NCI-H1417 (cell line): ENCODE results near the gene CPSF4.
A peak's percentile ranks its signal among the peaks of the same experiment; 100 is the strongest.

Source experiments
- DNase-seq, 3 experiments: peaks; one replicate each; lab custom pipeline; 2025; lab: John Stamatoyannopoulos, UW

The CPSF4 gene

GRCh38 chr7:99438573-99439480, at the start of gene CPSF4, which contains the start of gene PTCD1:
CPSF4 (plus strand) TSS chr7:99438943; CDS start chr7:99439083, 140 bp downstream.
PTCD1 (minus strand) TSS chr7:99438798; CDS start chr7:99435242, 3,556 bp downstream.
- peak; percentile 95 to 97 (median 96) for DNase-seq

- DNase-seq: no peak
Observed at GRCh38 chr7:99389772-99390171, 49.0 kb upstream of the CPSF4 start.

- no peak for DNase-seq
Observed at GRCh38 chr7:99390941-99391602, 47.7 kb upstream of the CPSF4 start.

DNA sequence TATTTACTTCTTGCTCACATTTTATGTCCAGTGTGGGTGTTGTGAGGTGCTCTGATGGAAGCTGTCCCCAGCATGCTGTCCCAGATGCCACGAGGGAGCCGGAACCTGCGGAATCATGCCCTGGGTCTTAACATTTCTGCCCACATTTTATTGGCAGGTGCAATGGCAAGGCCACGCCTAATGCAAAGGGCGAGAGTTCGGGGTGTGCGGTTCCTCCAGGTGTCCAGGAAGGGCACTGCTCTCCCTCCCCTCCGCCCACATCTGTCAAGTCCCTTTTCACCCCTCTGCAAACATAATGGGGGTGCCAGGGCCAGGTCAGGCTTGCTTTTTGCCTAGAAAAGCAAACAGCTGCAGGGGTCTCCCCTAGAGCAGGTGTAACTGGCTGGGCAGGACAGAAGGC, 46.7 kb upstream of the CPSF4 start:
- peak in 1 of 3 experiments; percentile 75 for DNase-seq

DNA sequence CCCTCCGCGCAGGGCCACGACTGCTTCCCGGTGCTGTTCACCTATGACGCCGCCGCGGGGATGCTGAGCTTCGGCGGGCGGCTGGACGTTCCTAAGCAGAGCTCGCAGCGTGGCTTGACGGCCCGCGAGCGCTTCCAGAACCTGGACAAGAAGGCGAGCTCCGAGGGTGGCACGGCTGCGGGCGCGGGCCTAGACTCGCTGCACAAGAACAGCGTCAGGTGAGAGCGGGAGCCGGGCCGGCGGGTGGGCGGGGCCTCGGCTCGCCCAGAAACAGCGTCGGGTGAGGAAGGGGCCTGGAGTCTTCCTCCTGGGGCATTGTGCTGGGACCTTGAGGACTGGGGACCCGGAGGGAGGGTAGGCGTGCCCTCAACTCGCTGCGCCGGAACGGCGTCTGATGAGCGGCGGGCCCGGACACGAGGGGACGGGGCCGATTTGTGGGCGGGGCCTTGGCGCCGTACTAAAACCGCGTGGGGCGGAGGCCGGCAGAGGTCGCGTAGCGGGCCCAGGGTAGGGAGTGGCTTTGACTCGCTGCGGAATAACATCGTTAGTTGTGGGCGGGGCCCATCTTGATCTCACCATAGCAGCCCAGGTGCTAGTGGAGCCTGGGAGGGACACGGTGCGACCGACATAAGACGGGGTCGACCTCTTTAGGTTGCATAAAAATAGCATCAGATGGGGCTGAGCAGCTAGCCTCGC, 45.9 kb upstream of the CPSF4 start:
- DNase-seq: peak; percentile 94 to 97 (median 95)

GRCh38 chr7:99393355-99394187, 45.2 kb upstream of the CPSF4 start:
- peak in 1 of 3 experiments; percentile 78 for DNase-seq

- DNase-seq: no peak
Observed at GRCh38 chr7:99394188-99394502, 44.6 kb upstream of the CPSF4 start.

DNA sequence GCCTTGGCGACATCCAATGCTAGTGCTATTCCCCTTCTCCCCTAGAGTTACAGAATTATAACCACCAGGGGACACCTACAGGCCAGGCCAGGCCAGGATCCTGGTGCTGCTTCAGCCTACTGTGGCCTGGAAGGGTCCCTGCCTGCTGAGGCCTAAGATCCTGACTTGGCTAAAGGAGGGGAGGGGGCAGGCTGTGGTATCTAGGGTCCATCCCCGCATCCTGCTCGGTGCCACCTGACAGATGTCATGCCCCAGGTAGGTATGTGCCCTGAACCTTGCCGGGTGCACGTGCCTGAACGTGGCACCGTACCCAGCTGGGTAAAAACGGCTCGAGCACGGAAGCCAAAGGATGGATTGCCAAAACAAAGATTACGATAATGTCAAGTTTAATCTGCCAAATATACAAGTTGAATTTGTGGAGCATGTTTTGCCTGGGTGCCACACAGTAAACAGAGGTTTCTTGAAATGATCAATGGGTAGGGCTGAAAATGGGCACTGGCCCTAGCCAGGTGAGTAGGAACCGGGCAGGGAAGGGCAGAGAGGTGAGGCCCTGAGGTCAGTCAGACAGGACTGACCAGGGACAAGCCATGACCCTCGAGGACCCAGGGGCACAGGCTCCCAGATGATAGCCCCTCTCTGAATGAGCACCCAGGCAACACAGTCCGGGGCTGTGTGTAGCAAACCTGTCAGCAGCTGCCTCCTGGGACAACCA, 43.0 kb upstream of the CPSF4 start:
- no peak for DNase-seq

DNA sequence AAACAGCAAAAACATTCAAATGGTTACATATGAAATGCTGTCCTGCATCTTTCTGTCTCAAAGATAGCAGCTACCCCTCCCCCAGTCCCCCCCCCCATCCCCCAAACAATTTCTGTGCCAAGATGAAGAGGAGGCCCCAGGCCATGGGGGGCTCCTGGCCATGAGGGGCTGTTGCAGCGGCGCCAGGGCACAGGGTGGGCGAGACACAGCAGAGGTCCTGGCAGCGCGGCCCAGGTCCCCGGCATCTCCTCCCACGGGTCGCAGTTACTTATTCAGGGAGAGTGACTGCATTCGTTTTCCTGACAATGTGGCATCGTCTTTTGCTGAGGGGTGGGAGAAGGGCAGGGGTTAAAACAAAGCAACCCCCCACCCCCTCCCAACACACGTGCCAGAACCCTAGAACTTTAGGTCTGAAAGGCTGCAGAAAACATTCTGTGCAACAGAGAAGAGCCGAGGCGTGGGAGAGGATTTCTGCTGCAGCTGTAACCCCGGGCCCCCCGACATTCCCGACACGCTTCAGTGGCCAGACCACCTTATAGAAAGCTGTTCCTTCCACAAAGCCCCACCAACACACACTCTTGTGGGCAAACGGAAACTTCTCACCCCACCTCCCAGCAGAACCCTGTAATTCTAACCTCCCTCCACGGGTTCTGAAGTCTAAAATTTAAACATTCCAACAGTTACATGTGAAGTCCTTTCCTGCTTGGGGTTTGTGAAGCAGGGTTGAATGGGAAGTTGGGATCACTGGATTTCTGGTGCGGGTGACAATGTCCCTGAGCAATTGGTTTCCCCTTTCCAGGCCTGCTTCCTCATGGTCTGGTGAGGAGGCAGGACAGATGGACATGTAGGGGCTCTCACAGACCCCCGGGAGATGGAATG, 42.1 kb upstream of the CPSF4 start:
- no peak for DNase-seq

DNA sequence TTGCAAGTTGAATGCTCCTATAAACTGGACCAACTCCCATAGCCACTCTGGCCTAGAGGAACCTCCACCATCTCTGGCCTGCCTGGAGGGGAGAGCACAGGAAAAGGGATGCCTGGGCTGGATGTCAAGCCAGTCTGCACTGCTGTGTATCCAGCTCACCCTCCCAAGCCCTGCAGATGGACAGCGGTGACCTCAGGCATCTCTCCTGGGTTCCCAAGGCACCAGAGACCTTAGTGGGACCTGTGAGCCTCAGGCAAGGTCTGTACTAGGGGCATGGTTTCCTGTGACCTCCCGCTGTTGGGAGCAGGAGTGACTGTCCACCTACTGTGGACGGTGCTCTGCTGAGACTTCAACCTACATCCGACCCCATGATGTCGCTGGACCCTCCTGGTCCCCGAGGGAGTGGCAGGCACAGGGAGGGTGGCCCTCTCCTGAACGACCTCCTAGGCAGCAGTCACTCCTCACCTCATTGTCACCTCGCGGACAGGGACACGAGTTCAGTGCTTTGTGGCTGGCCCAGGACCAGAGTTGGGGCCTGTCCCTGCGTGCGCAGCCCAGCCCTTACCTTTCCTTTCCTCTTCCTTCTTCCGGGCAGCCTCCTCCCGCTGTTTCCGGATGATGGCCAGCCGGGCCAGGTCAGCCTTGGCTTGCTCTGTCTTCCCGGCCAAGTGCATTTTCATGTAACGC, 41.3 kb upstream of the CPSF4 start:
- DNase-seq: no peak

- DNase-seq: no peak
Observed at GRCh38 chr7:99398891-99399445, 39.8 kb upstream of the CPSF4 start.

DNA sequence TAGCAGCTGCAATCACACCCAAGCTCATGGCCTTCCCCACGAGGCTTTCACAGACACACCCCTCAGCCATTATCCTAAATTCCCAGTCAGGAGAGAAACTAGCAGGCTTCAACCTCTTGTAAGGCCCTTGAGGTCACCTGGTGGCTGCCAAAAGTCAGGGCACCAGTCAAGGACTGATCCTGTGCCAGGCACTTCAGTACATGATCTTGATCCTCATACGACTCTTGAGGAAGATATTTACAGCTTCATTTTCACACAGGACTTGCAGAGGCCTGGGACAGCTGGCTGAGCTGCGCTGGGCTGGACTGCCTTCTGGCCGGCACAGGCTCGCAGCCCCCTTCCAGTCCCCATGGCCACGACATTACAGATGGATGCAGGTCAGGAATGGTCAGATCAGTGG, 39.1 kb upstream of the CPSF4 start:
- no peak for DNase-seq

GRCh38 chr7:99402854-99403253, 35.9 kb upstream of the CPSF4 start:
- no peak for DNase-seq

- no peak for DNase-seq
Observed at GRCh38 chr7:99403764-99404163, 35.0 kb upstream of the CPSF4 start.

GRCh38 chr7:99404235-99404976, 34.3 kb upstream of the CPSF4 start:
- DNase-seq: no peak

GRCh38 chr7:99404977-99405320, 33.8 kb upstream of the CPSF4 start:
- DNase-seq: no peak

- peak in 2 of 3 experiments; percentile 23 to 52 for DNase-seq
Observed at GRCh38 chr7:99406557-99406956, 32.2 kb upstream of the CPSF4 start.

GRCh38 chr7:99407872-99408378, 30.8 kb upstream of the CPSF4 start:
- DNase-seq: peak in 2 of 3 experiments; percentile 37 to 65
